ENCODE measurements around the gene SGMS2. TPM values are rescaled to one million over a fixed set of nuclear protein-coding genes. Genes with fewer than 3 reads are reported as not detected.

Gene SGMS2
- total and polyA plus RNA-seq, 9 of the 15 experiments (the other 6 are each of a cell fraction or from before 2014, with no cell fraction given): 0.07 to 0.25 (median 0.11) TPM; not detected in 5

GRCh38 chr4:107874024-107874423, 49.3 kb downstream of the SGMS2 start (continued):
- no peak for TF ChIP-seq CUX1 (CRISPR knock-in tag; IDR thresholded peaks at IDR 0.05)
- no peak for TF ChIP-seq RHOXF2B (CRISPR knock-in tag; conservative IDR thresholded peaks at IDR 0.05)
- no peak for TF ChIP-seq NFRKB (IDR thresholded peaks at IDR 0.05; ENCODE audit: low read depth)
- no peak for TF ChIP-seq THRAP3 (IDR thresholded peaks at IDR 0.05; ENCODE audit: borderline replicate concordance)
- no peak for TF ChIP-seq MCM2 (IDR thresholded peaks at IDR 0.05; ENCODE audit: low read depth)
- no peak for TF ChIP-seq GTF2E2 (tag; IDR thresholded peaks at IDR 0.05)
- TF ChIP-seq ZNF23 (CRISPR knock-in tag; IDR thresholded peaks at IDR 0.05): no peak
- no peak for TF ChIP-seq CEBPG (CRISPR knock-in tag; IDR thresholded peaks at IDR 0.05)
- no peak for TF ChIP-seq CEBPG (tag; conservative IDR thresholded peaks at IDR 0.05 in 1 of 2, IDR thresholded peaks at IDR 0.05 in 1 of 2)
